ENCODE measurements around the gene TLR2. TPM values are rescaled to one million over a fixed set of nuclear protein-coding genes. Genes with fewer than 3 reads are reported as not detected.

The TLR2 gene
- total and polyA plus RNA-seq, 4 donors = 2.9 to 15.6 (median 6.2) TPM

DNA sequence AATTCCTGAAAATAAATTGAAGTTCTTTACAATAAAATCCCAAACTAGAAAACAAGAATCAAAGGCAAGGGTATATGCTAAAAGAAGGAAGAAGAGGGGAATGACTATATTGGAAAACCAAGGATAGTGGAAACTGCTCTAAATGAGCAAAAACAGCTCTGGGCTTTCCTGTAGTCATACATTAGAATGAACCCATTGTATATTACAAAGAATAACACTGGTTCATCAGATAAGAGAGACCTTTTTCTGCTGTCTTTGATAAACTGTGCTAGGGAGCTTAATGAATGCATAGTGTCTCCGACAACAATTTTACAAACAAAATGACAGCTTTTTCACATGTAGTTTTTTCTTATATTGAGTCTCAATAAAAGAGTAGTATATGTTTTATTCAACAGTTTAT is 26.6 kb downstream of the TLR2 start:
- Histone ChIP-seq H3K4me1 (ENCODE audit: control insufficient read depth in 4 of 4, insufficient read depth in 4 of 4, low read length in 3 of 4) (no peaks in the 10 kb centered on the region), H3K27me3 (ENCODE audit: control insufficient read depth in 4 of 4, insufficient read depth in 4 of 4, low read length in 3 of 4) (peaks cover 0 to 2% (median 0%) of the 10 kb centered on the region in 4 donors), H3K9ac (ENCODE audit: low read depth in 1 of 2, low read length in 2 of 2) (no peak overlapping the region), H3K36me3 (ENCODE audit: control insufficient read depth in 4 of 4, insufficient read depth in 3 of 4, low read depth in 1 of 4, low read length in 3 of 4) (no peaks in the 10 kb centered on the region), H3K9me3 (ENCODE audit: control insufficient read depth in 4 of 4, low read length in 3 of 4) (no peaks in the 10 kb centered on the region), H3K27ac (ENCODE audit: low read depth in 1 of 2, low read length in 2 of 2) (no peak overlapping the region), H3K4me3 (ENCODE audit: low read depth in 1 of 3, low read length in 3 of 3) (no peak overlapping the region)
- TF ChIP-seq RXRA (IDR thresholded peaks at IDR 0.05) (no peak), FOXA1 (IDR thresholded peaks at IDR 0.05) (no peak), EGR1 (IDR thresholded peaks at IDR 0.05; ENCODE audit: low read depth in 2 of 2) (no peak), YY1 (IDR thresholded peaks at IDR 0.05) (no peak), HNF4G (IDR thresholded peaks at IDR 0.05) (no peak), HNF4A (conservative IDR thresholded peaks at IDR 0.05) (no peak), GABPA (IDR thresholded peaks at IDR 0.05 in 1 of 2, conservative IDR thresholded peaks at IDR 0.05 in 1 of 2) (no peak), FOXA2 (IDR thresholded peaks at IDR 0.05) (no peak), JUND (IDR thresholded peaks at IDR 0.05) (no peak), NR2F2 (IDR thresholded peaks at IDR 0.05) (no peak), RAD21 (IDR thresholded peaks at IDR 0.05) (no peak), TAF1 (conservative IDR thresholded peaks at IDR 0.05) (no peak), SP1 (IDR thresholded peaks at IDR 0.05) (no peak)
- TF ChIP-seq, protein P1, sequence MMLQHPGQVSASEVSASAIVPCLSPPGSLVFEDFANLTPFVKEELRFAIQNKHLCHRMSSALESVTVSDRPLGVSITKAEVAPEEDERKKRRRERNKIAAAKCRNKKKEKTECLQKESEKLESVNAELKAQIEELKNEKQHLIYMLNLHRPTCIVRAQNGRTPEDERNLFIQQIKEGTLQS (IDR thresholded peaks at IDR 0.05) = no peak
- TF ChIP-seq, protein P2, sequence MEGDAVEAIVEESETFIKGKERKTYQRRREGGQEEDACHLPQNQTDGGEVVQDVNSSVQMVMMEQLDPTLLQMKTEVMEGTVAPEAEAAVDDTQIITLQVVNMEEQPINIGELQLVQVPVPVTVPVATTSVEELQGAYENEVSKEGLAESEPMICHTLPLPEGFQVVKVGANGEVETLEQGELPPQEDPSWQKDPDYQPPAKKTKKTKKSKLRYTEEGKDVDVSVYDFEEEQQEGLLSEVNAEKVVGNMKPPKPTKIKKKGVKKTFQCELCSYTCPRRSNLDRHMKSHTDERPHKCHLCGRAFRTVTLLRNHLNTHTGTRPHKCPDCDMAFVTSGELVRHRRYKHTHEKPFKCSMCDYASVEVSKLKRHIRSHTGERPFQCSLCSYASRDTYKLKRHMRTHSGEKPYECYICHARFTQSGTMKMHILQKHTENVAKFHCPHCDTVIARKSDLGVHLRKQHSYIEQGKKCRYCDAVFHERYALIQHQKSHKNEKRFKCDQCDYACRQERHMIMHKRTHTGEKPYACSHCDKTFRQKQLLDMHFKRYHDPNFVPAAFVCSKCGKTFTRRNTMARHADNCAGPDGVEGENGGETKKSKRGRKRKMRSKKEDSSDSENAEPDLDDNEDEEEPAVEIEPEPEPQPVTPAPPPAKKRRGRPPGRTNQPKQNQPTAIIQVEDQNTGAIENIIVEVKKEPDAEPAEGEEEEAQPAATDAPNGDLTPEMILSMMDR (IDR thresholded peaks at IDR 0.05; ENCODE audit: low read depth, low read length, missing input control) = no peak
- TF ChIP-seq, protein P3, sequence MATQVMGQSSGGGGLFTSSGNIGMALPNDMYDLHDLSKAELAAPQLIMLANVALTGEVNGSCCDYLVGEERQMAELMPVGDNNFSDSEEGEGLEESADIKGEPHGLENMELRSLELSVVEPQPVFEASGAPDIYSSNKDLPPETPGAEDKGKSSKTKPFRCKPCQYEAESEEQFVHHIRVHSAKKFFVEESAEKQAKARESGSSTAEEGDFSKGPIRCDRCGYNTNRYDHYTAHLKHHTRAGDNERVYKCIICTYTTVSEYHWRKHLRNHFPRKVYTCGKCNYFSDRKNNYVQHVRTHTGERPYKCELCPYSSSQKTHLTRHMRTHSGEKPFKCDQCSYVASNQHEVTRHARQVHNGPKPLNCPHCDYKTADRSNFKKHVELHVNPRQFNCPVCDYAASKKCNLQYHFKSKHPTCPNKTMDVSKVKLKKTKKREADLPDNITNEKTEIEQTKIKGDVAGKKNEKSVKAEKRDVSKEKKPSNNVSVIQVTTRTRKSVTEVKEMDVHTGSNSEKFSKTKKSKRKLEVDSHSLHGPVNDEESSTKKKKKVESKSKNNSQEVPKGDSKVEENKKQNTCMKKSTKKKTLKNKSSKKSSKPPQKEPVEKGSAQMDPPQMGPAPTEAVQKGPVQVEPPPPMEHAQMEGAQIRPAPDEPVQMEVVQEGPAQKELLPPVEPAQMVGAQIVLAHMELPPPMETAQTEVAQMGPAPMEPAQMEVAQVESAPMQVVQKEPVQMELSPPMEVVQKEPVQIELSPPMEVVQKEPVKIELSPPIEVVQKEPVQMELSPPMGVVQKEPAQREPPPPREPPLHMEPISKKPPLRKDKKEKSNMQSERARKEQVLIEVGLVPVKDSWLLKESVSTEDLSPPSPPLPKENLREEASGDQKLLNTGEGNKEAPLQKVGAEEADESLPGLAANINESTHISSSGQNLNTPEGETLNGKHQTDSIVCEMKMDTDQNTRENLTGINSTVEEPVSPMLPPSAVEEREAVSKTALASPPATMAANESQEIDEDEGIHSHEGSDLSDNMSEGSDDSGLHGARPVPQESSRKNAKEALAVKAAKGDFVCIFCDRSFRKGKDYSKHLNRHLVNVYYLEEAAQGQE (IDR thresholded peaks at IDR 0.05) = no peak
- TF ChIP-seq, protein P4, sequence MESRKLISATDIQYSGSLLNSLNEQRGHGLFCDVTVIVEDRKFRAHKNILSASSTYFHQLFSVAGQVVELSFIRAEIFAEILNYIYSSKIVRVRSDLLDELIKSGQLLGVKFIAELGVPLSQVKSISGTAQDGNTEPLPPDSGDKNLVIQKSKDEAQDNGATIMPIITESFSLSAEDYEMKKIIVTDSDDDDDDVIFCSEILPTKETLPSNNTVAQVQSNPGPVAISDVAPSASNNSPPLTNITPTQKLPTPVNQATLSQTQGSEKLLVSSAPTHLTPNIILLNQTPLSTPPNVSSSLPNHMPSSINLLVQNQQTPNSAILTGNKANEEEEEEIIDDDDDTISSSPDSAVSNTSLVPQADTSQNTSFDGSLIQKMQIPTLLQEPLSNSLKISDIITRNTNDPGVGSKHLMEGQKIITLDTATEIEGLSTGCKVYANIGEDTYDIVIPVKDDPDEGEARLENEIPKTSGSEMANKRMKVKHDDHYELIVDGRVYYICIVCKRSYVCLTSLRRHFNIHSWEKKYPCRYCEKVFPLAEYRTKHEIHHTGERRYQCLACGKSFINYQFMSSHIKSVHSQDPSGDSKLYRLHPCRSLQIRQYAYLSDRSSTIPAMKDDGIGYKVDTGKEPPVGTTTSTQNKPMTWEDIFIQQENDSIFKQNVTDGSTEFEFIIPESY (IDR thresholded peaks at IDR 0.05) = no peak
- TF ChIP-seq, protein P5, sequence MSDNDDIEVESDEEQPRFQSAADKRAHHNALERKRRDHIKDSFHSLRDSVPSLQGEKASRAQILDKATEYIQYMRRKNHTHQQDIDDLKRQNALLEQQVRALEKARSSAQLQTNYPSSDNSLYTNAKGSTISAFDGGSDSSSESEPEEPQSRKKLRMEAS (IDR thresholded peaks at IDR 0.05) = no peak
- no peak for DNase-seq (ENCODE audit: low spot score)
- WGBS = 85% methylated on average over 1 of the region's 1 CpG
